HepG2 (cell line): ENCODE results near the gene GNB1. TPM values are rescaled to one million over a fixed set of nuclear protein-coding genes. Genes with fewer than 3 reads are reported as not detected.

Experiments used
- ATAC-seq: fragments of 200-7000 bp; cut with Tn5 transposase; 3 replicates; pipeline ENCODE4 v1.9.1; 2020; ENCODE audit warnings: mild to moderate bottlenecking, moderate library complexity
- BruUV-seq: library from RNA; stranded (reverse); fragments of 400-500 nt; replicated peaks from 2 replicates; lab custom pipeline; 2021; lab: Mats Ljungman, UMichigan
- CTCF ChIA-PET: fragments of 300-600 bp; formaldehyde crosslinking; extraction: SDS; loops from one replicate; lab custom pipeline; 2021; ENCODE audit warnings: low total read pairs, inconsistent platforms, low intra/inter-chr PET ratio; lab: Yijun Ruan, JAX
- POLR2A ChIA-PET: fragments of 350-600 bp; sonication (Branson Sonifier 250); formaldehyde crosslinking; loops from one replicate; lab custom pipeline; 2020; ENCODE audit warnings: antibody characterized with exemption, inconsistent platforms; lab: Yijun Ruan, JAX
- DNase-seq: peaks from one replicate; pipeline ENCODE4 v3.0.0-alpha.2; 2015; ENCODE audit warnings: low spot score
- FAIRE-seq: peaks from 3 replicates; lab custom pipeline; 2011; peaks lifted over from hg19 to GRCh38; lab: Jason Lieb, UNC
- H2AFZ ChIP-seq: one replicate; pipeline ENCODE4 v1.6.1; 2011; ENCODE audit warnings: low read length, inconsistent platforms
- H3K27ac ChIP-seq: fragments of 300-600 bp; 3 replicates; pipeline ENCODE4 v1.8.0; 2011; ENCODE audit warnings: mixed run types, mild to moderate bottlenecking, mixed read lengths, low read length, inconsistent platforms; ENCODE audit not compliant: insufficient read depth; ENCODE audit errors: extremely low read length
- H3K27me3 ChIP-seq, 2 experiments: fragments of 200-600 bp in 1 of 2; 2 replicates in 1 of 2; 3 replicates in 1 of 2; pipeline versions ENCODE4 v1.6.0 to v1.8.0; 2011; ENCODE audit warnings: low read length in 2 of 2, mild to moderate bottlenecking in 2 of 2, moderate library complexity in 2 of 2, inconsistent platforms in 1 of 2; ENCODE audit not compliant: insufficient read depth in 2 of 2, control insufficient read depth in 1 of 2
- H3K36me3 ChIP-seq, 2 experiments: fragments of 200-600 bp in 1 of 2; replicated peaks in 1 of 2; 2 replicates in 1 of 2; 3 replicates in 1 of 2; pipeline versions ENCODE4 v1.5.1 to v1.8.0; 2011; ENCODE audit warnings: low read length in 2 of 2, inconsistent platforms in 1 of 2; ENCODE audit not compliant: insufficient read depth in 2 of 2, control insufficient read depth in 1 of 2
- H3K4me1 ChIP-seq: 2 replicates; pipeline ENCODE4 v1.5.1; 2012; ENCODE audit warnings: low read length, inconsistent platforms; ENCODE audit not compliant: insufficient read depth
- H3K4me2 ChIP-seq: 2 replicates; pipeline ENCODE4 v1.6.0; 2011; ENCODE audit warnings: low read depth, low read length, inconsistent platforms
- H3K4me3 ChIP-seq, 3 experiments: fragments of 200-600 bp in 1 of 3; sonication (generic), shearing (Covaris generic) in 1 of 3; replicated peaks in 1 of 3; 2 replicates each; pipeline ENCODE4 v1.5.1; 2011 to 2016; ENCODE audit warnings: low read length in 3 of 3, inconsistent platforms in 2 of 3, low read depth in 2 of 3, mild to moderate bottlenecking in 2 of 3, control low read depth in 1 of 3, mixed read lengths in 1 of 3; ENCODE audit not compliant: insufficient read depth in 1 of 3
- H3K79me2 ChIP-seq: one replicate; pipeline ENCODE4 v1.6.1; 2011; ENCODE audit warnings: low read length, inconsistent platforms; ENCODE audit not compliant: insufficient read depth
- H3K9ac ChIP-seq: 2 replicates; pipeline ENCODE4 v1.6.0; 2011; ENCODE audit warnings: mild to moderate bottlenecking, low read depth, low read length, inconsistent platforms; ENCODE audit not compliant: insufficient read depth
- H3K9me3 ChIP-seq: 2 replicates; pipeline ENCODE4 v1.5.1; 2012; ENCODE audit warnings: mild to moderate bottlenecking, low read length
- H4K20me1 ChIP-seq: 2 replicates; pipeline ENCODE4 v1.6.0; 2011; ENCODE audit warnings: inconsistent platforms, mild to moderate bottlenecking, low read length, moderate library complexity; ENCODE audit not compliant: insufficient read depth
- ATF7 ChIP-seq, 2 experiments: fragments of 450-650 bp in 1 of 2; sonication (generic) in 1 of 2; formaldehyde crosslinking in 1 of 2; IDR thresholded peaks; 2 replicates each; pipeline versions ENCODE4 v1.4.0 to v1.6.1; 2016 to 2020; ENCODE audit warnings: antibody characterized with exemption in 1 of 2, mild to moderate bottlenecking in 1 of 2, missing genetic modification reagents in 1 of 2
- CREB1 ChIP-seq, 2 experiments: fragments of 450-650 bp in 1 of 2; IDR thresholded peaks; 2 replicates each; pipeline ENCODE4 v1.6.1; 2016 to 2017; ENCODE audit warnings: control low read depth in 1 of 2, mild to moderate bottlenecking in 1 of 2, missing compliant biosample characterization in 1 of 2, missing genetic modification characterization in 1 of 2
- DDIT3 ChIP-seq: sonication (generic); formaldehyde crosslinking; IDR thresholded peaks from 2 replicates; pipeline ENCODE4 v1.4.0; 2020; ENCODE audit warnings: mild to moderate bottlenecking, missing genetic modification reagents
- IKZF1 ChIP-seq: fragments of 450-650 bp; IDR thresholded peaks from 2 replicates; pipeline ENCODE4 v1.7.1; 2016
- RBM22 ChIP-seq: fragments of 200-400 bp; formaldehyde crosslinking; optimal IDR thresholded peaks from 2 replicates; pipeline ENCODE3; 2017; ENCODE audit warnings: mild to moderate bottlenecking, low read length, moderate library complexity
- WGBS: methylation state at CpG from one replicate; pipeline ENCODE4 v1.1.6; 2017; ENCODE audit warnings: low lambda C conversion rate; 5-methylcytosine and 5-hydroxymethylcytosine counted together
- in situ Hi-C: cut with HindIII; loops from 2 replicates; pipeline ENCODE4 v1.10.0; 2017; ENCODE audit warnings: low pct_unique_long_range_greater_than_20kb; ENCODE audit not compliant: extremely low pct_ligation_motif_present
- intact Hi-C: fragments of 100-400 bp; cut with micrococcal nuclease; formaldehyde crosslinking; loops from one replicate; pipeline ENCODE4 v1.10.0; 2022; ENCODE audit not compliant: unreplicated experiment
- polyA plus RNA-seq, 8 experiments: library from polyadenylated mRNA; depleted of rRNA in 3 of 8; stranded (reverse) in 7 of 8; unstranded in 1 of 8; fragments of >200 nt; fragmentation: Illumina TruSeq in 4 of 8; extraction: Trizol in 4 of 8; gene quantifications; 2 replicates each; pipeline versions ENCODE4 v1.2.1 to v1.2.3, GENCODE V29; 2011 to 2016; ENCODE audit warnings: low read depth in 4 of 8, missing spikeins in 1 of 8, mixed read lengths in 1 of 8; ENCODE audit not compliant: insufficient read depth in 1 of 8
- total RNA-seq, 5 experiments: library from RNA; depleted of rRNA; stranded (reverse); fragments of >200 nt; fragmentation: Illumina TruSeq; extraction: Trizol; gene quantifications; 2 replicates each; pipeline ENCODE4 v1.2.3, GENCODE V29; 2016; ENCODE audit warnings: low read depth in 1 of 5

GNB1 gene
- total and polyA plus RNA-seq, 2 of the 13 experiments (the other 11 are each of a cell fraction or from before 2014, with no cell fraction given): 66.2 to 327 TPM

GRCh38 chr1:1858382-1859086 lies 32.4 kb downstream of the GNB1 start (continued):
- TF ChIP-seq IKZF1: no peak
- TF ChIP-seq CREB1 (IDR thresholded peaks at IDR 0.05): peak; percentile 97
- TF ChIP-seq CREB1 (CRISPR knock-in tag; IDR thresholded peaks at IDR 0.05): peak; percentile 92
- peak; percentile 98 for TF ChIP-seq ATF7 (IDR thresholded peaks at IDR 0.05)
- peak; percentile 60; the same call in 1 of the 2 replicates for TF ChIP-seq ATF7 (CRISPR knock-in tag; IDR thresholded peaks at IDR 0.05)

GRCh38 chr1:1857096-1857703 lies 33.7 kb downstream of the GNB1 start:
- ATAC-seq (no peak), FAIRE-seq (no peak), DNase-seq (no peak)
- no TSS peak for BruUV-seq
- intact Hi-C loops (loop anchor here (10.0 kb wide), 1 partner anchor 48 kb away; no protein-coding TSS in a partner anchor), in situ Hi-C loops (no loop called here)
- Histone ChIP-seq H3K4me1 (peaks cover 72% of the 10 kb centered on the region), H3K4me2 (no peak overlapping the region), H3K9me3 (no peaks in the 10 kb centered on the region), H3K36me3 (peaks cover 6 to 13% of the 10 kb centered on the region in 2 experiments; a peak in 4 of 5 replicates), H4K20me1 (peaks cover 78% of the 10 kb centered on the region), H3K4me3 (no peak overlapping the region), H3K27me3 (no peaks in the 10 kb centered on the region), H3K79me2 (peaks cover 93% of the 10 kb centered on the region), H3K9ac (no peak overlapping the region), H2AFZ (no peak overlapping the region), H3K27ac (no peak overlapping the region)
- CTCF ChIA-PET: no interaction called here
- POLR2A ChIA-PET: no interaction called here
- 95% methylated on average over 4 of the region's 4 CpGs for WGBS
- TF ChIP-seq RBM22 (peak; percentile 34), DDIT3 (no peak)
